Activated T-cell treated with anti-CD3 and anti-CD28 coated beads for 1 hour (primary cell): ENCODE results near the gene SLCO3A1.

Source experiments
- DNase-seq: peaks from one replicate; pipeline ENCODE4 v3.0.0-alpha.2; 2020; ENCODE audit warnings: low read depth

Gene SLCO3A1

GRCh38 chr15:91861223-91861622 lies 7.7 kb downstream of the SLCO3A1 start:
- no peak for DNase-seq

DNA sequence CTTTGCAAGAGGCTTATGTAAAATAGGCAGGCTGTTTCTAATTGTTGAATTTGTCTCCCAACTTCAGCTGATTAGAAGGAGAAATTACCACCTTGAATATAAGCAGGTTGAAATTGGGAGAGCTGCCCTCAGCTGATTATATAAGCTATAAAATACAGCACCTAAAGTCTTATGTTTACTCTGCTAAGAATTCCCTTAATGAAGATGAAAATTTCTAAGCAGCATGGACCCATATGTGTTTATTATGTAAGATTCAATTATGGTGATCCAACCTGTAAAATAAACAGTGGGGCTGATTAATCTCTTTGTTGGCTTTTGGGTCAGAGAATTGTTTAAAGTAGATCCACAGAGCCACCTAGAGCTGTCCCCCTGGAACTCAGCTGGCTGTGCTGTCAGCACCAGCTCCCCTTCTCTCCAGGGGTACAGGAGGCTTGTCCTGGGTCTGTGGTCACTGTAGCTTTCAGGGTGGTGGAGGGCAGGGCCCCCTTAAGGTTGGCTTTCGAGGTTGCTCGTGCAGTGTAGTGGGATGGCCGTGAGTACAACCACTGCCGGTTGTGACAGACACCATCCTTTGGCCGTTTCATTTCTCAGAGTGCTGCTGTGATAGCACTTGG lies 9.5 kb downstream of the SLCO3A1 start:
- no peak for DNase-seq

GRCh38 chr15:91863621-91864255 lies 10.2 kb downstream of the SLCO3A1 start:
- no peak for DNase-seq

GRCh38 chr15:91864664-91865063 lies 11.2 kb downstream of the SLCO3A1 start:
- DNase-seq, result no peak

- DNase-seq, result no peak
These were observed 12.0 kb downstream of the SLCO3A1 start for GRCh38 chr15:91865486-91865885.

DNA sequence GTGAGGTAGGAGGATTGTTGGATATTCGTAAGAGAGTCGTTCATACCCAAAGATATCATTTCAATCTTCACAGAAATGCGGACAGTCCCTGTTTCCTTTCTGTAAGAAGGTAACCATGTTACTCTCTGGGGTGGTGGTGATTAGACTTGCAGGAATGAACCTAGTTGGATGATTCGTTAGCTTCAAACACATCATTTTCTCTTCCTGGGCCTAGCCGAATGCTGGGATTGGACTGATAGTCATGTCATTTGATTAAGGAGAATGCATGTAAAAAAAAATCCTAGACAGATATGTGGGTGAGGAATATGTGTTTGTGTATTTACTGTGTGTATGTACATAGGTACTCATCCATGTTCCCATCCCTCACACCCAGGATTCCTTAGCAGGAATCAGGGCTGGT lies 12.4 kb downstream of the SLCO3A1 start:
- DNase-seq, result no peak

DNA sequence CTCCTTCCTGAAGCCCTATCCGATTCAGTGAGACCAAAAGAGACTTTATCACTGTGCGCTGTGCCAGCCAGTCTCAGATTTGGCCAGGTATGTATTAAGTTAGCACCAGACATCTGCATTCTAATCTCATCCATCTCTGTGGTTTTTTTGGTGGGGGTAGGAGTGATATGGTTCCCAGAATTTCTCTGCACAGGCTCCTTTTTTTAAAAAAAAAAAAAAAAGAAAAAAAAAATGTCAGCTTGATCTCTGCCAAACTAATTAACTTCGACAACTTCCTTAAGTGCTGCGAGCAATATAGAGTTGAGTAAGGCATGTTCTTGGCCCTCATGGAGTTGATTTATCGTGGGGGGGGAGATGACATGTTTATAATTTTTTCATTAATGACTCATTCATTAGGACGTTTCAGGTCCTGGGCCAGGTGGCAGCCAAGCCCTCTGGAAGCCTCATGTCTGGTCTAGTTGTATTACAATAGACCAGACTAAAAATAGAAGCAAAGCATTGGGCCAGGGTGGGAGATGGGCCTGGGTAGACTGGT lies 12.9 kb downstream of the SLCO3A1 start:
- DNase-seq, result no peak

DNA sequence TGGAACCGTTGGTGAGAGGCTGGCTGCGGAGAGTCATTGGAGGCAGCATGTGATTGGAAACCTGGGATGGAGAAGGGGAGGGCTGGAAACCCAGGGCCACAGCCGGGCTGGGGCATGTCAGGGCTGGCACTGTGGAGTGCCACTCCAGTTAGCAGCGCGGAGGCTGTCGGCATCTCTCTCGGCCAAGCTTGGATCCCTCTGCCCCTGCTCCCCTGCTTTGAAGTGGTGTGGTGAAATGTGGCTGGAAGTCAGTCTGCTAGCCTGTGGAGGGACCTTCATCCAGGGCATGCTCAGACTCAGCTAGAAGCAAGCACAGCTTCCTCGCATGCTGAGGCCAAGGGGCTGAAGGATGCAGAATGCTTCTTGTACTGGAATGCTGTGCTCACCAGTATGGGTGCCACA lies 13.5 kb downstream of the SLCO3A1 start:
- no peak for DNase-seq

DNA sequence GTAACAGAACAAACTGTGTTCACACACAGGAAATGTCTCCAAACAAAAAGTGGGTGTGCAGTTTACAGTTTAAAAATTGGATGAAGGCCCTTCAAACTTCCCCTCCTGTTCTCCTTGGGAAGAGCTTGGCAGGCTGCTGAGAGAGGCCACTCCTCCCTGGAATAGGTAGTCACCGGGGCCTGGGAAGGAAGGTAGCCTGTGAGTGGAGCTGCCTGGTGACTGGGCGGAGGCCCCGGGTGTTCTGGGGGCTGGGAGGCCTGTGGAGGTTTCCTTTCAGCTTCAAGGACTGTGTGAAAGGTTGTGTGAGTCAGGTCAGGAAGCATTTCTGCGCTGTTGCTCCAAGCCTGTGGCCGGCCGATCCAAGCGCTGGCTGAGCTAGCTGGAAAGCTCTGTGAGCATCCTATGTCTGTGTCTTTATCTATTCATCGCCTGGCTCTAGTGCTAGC lies 14.1 kb downstream of the SLCO3A1 start:
- DNase-seq, result no peak

- no peak for DNase-seq
These were observed 17.5 kb downstream of the SLCO3A1 start for GRCh38 chr15:91870876-91871537.

DNA sequence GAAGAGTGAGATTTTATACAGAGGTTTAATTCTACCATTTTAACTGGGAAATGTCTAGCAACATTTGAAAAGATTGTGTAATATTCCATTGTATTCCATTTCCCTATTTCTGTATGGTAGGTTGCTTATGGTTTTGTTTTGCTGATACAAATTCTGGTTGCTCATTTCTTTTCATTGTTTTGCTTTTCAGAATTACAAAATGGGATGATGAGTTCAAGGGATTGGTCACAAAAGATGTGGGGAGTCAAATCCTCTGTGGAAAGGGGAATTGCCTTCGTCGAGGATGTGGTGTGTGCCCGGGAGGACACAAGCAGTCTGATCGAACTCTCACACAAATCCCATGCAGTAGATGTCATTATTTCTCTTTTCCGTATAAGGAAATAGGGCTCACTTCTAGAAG lies 18.3 kb downstream of the SLCO3A1 start:
- no peak for DNase-seq

DNA sequence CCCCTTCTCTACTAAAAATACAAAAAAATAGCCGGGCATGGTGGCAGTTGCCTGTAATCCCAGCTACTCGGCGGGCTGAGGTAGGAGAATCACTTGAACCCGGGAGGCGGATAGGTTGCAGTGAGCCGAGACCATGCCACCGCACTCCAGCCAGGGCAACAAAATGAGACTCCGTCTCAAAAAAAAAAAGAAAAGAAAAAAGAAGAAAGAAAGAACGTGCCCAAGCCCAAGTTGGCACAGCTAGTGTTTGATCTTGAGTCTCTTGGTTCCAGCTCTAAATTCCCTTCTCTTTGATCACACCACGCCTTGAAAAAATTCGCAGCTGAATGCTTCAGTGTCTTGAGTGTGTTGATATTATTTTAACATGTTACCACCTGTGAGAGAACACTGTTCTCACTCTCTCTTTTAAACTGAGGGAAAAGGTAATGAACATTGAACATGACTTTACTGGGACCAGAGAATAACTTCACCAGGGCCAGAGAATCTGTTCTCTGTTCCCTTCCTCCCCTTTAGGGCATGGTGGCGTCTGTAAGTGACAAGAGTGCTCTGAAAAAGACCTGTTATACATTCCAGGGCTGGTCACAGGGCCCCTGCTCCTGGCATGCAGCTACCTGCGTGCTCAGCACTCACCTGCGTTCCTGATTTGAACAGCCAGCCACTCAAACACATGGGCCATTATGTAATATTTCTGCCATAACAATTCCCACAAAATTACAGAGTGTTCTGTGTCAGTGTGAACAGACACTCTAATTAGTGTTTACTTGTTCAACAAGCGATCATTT lies 19.0 kb downstream of the SLCO3A1 start:
- no peak for DNase-seq

- no peak for DNase-seq
These were observed 19.6 kb downstream of the SLCO3A1 start for GRCh38 chr15:91873138-91873536.

DNA sequence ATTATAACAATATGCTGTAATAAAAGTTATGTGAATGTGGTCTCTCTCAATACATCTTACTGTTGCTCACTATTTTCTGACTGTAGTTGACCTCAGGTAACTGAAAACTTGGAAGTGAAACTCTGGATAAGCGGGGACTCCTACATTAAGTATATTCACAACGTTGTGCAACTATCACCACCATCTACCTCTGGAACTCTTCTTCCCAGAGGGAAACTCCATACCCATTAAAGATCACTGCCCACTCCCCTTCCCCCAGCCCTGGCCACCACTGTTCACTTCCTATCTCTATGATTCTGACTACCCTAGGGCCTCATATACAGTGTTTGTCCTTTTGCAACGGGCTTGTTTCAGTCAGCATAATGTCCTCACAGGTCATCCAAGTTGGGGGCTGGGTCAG lies 20.7 kb downstream of the SLCO3A1 start:
- DNase-seq, result no peak

DNA sequence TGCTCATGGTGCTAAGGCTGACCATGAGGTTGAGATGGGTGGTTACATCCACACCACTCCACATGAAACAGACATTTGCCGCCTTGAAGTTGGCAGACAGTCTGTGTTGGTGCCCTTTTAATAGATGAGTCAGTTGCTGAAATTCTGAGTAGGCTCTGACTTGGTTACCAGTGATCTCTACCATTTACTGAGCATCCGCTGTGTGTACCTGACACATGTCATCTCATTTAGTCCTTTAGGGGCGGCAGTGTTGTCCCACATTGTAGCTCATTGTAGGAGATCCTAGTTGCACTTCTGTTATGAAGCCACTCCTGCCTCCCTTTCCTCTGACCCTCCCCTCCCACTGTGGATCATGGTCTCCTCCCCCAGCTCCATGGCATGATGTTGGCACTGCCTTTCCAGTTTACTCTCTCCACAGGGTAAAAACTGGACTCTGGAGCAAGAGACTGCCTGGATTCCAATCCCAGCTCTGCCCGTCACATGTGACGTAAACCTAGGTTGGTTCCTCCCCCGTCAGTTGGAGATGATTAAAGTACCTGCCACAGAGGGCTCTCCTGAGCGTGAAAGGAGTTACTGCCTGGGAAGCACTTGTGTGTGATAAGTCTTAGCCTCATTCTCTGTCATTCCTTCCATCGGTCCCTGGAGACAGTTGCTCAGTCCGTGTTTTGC lies 21.6 kb downstream of the SLCO3A1 start:
- no peak for DNase-seq

DNA sequence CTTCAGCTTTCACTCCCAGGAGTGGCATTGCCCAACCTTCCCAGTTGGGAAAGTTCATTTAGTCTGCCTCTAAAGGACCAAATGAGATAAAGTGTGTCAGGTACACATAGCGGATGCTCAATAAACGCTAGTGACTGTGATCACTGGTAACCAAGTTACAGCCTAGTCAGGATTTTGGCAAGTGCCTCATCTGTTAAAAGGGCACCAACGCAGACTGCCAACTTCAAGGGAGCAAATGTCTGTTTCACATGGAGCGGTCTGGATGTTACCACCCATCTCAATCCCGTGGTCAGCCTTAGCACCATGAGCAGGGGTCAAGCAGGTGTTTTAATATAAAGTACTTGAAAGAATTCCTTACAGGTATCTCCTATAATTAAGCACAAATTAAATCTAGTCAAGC lies 22.7 kb downstream of the SLCO3A1 start:
- no peak for DNase-seq

GRCh38 chr15:91878319-91878870 lies 24.9 kb downstream of the SLCO3A1 start:
- no peak for DNase-seq

DNA sequence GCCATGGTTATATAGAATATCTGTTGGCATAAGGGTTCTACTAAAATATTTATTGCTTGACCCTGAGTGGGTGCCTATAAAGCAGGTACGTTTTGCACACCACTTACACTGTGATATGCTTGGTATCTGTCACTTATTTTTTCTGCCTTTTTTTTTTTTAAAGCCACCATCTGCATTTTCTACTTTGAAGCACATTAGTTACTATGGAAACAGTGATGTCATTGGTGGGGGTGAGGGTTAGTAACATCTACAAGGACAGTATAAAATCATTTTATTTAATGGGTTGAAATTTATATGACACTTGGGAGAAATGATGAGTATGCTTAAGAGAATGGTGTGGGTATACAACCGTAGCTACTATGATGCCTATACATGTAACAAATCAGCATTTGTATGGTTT lies 25.6 kb downstream of the SLCO3A1 start:
- DNase-seq, result no peak

GRCh38 chr15:91880373-91880772 lies 26.9 kb downstream of the SLCO3A1 start:
- no peak for DNase-seq

GRCh38 chr15:91881569-91882297 lies 28.2 kb downstream of the SLCO3A1 start:
- DNase-seq, result no peak
